Nephron (organoid): ENCODE measurements around the gene TPCN1.

Experiments
- H3K27ac Mint-ChIP-seq, 3 experiments: 2 replicates each; pipeline ENCODE4 v1.8.0; 2020; ENCODE audit warnings: mixed read lengths in 3 of 3, mild to moderate bottlenecking in 2 of 3, moderate library complexity in 1 of 3
- H3K27me3 Mint-ChIP-seq: 2 replicates; pipeline ENCODE4 v1.8.0; 2021; ENCODE audit warnings: low read depth, mild to moderate bottlenecking, moderate library complexity, mixed read lengths
- H3K36me3 Mint-ChIP-seq: 2 replicates; pipeline ENCODE4 v1.8.0; 2020; ENCODE audit warnings: low read depth, mixed read lengths
- H3K4me1 Mint-ChIP-seq: 2 replicates; pipeline ENCODE4 v1.8.0; 2020; ENCODE audit warnings: mixed read lengths
- H3K4me3 Mint-ChIP-seq, 3 experiments: 2 replicates each; pipeline ENCODE4 v1.8.0; 2020; ENCODE audit warnings: mild to moderate bottlenecking in 3 of 3, mixed read lengths in 3 of 3, moderate library complexity in 2 of 3
- H3K9me3 Mint-ChIP-seq: 2 replicates; pipeline ENCODE4 v1.8.0; 2020; ENCODE audit warnings: mixed read lengths
- TF ChIP-seq, protein P1 (sequence below), 3 experiments: fragments of 200-600 bp; sonication (generic); IDR thresholded peaks; one replicate each; pipeline ENCODE4 v1.5.0; 2021; ENCODE audit warnings: antibody characterized with exemption in 3 of 3; ENCODE audit not compliant: unreplicated experiment in 3 of 3

Gene TPCN1

DNA sequence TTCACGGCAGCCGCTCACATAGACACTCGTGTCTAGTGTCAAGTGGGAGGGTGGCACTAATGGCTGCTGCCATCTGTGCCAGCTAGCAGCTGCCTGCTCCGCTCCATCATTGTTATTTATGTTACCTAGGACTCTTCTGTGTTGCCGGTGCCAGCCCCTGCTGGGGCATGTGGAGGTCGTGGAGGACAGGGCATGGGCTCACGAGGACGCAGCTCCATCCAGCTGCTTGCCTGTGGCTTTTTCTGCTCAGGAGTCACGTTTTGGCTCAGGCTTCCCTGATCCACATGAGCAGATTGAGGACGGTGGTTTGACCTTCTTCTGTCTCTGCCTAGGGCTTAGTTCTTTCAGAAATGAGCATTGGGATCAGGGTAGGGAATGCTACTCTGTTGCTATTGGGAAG lies 31.2 kb downstream of the TPCN1 start:
- H3K4me1 Mint-ChIP-seq, result peaks cover 18% of the 10 kb centered on the region
- H3K36me3 Mint-ChIP-seq, result peaks cover 17% of the 10 kb centered on the region
- H3K9me3 Mint-ChIP-seq, result peaks cover 6% of the 10 kb centered on the region
- TF ChIP-seq, protein P1, sequence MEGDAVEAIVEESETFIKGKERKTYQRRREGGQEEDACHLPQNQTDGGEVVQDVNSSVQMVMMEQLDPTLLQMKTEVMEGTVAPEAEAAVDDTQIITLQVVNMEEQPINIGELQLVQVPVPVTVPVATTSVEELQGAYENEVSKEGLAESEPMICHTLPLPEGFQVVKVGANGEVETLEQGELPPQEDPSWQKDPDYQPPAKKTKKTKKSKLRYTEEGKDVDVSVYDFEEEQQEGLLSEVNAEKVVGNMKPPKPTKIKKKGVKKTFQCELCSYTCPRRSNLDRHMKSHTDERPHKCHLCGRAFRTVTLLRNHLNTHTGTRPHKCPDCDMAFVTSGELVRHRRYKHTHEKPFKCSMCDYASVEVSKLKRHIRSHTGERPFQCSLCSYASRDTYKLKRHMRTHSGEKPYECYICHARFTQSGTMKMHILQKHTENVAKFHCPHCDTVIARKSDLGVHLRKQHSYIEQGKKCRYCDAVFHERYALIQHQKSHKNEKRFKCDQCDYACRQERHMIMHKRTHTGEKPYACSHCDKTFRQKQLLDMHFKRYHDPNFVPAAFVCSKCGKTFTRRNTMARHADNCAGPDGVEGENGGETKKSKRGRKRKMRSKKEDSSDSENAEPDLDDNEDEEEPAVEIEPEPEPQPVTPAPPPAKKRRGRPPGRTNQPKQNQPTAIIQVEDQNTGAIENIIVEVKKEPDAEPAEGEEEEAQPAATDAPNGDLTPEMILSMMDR (IDR thresholded peaks at IDR 0.05; ENCODE audit: unreplicated experiment in 3 of 3), result no peak
- H3K27ac Mint-ChIP-seq, result no peak overlapping the region
- H3K4me3 Mint-ChIP-seq, result no peak overlapping the region
- H3K27me3 Mint-ChIP-seq, result peaks cover 8% of the 10 kb centered on the region

DNA sequence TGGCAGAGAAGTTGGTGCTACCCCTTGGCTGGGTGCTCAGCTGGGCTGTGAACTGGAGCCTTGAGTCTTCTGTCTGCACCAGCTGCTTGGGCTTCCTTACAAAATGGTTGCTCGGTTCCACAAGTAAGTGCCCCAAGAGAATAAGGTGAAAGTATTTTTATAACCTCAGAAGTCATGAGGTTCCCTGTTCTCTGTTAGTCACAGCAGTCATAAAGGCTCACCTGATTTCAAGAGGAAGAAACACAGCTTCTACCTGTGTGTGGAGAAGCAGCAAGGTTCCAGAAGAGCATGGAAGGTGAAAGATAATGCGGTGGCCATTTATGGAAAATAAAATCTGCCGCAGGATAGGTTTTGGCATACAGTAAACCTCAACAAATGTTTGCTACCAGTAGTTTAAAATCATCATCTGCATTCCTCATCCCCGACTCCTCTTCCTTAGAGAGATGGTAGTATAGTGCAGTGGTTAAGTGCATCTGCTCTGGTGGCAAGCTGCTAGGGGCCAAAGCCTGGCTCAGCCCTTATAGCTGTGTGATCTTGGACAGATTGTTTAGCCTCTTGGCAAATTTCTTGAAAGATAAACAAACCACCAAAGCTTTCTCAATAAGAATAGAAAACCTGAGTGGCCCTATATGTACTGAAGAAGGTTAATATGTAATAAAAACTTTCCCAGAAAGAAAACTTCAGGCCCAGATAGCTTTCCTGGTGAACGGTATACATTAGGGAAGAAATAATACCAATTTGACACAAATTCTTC lies 32.4 kb downstream of the TPCN1 start:
- TF ChIP-seq, protein P1 (IDR thresholded peaks at IDR 0.05; ENCODE audit: unreplicated experiment in 3 of 3), result no peak
- Mint-ChIP-seq H3K4me3 (no peak overlapping the region), H3K27me3 (peaks cover 8% of the 10 kb centered on the region), H3K36me3 (peaks cover 17% of the 10 kb centered on the region), H3K27ac (no peak overlapping the region), H3K9me3 (peaks cover 6% of the 10 kb centered on the region), H3K4me1 (peaks cover 6% of the 10 kb centered on the region)

DNA sequence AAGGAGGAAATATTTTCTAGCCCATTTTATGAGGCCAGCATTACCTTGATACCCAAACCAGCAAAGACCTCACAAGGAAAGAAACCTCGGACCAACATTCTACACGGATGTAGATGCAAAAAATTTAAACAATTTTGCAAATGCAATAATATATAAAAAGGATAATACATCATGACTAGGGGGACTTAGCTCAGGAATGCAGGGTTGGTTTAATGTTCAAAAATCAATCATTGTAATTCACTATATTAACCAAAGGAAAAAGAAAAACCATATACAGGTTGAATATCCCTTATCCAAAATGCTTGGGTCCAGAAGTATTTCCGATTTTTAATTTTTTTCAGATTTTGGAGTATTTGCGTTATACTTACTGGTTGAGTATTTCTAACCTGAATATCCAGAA lies 33.0 kb downstream of the TPCN1 start:
- Mint-ChIP-seq H3K36me3 (peaks cover 17% of the 10 kb centered on the region), H3K27me3 (peaks cover 8% of the 10 kb centered on the region), H3K27ac (no peak overlapping the region), H3K9me3 (peaks cover 6% of the 10 kb centered on the region), H3K4me1 (peaks cover 4% of the 10 kb centered on the region), H3K4me3 (no peak overlapping the region)
- TF ChIP-seq, protein P1 (IDR thresholded peaks at IDR 0.05; ENCODE audit: unreplicated experiment in 3 of 3), result no peak

DNA sequence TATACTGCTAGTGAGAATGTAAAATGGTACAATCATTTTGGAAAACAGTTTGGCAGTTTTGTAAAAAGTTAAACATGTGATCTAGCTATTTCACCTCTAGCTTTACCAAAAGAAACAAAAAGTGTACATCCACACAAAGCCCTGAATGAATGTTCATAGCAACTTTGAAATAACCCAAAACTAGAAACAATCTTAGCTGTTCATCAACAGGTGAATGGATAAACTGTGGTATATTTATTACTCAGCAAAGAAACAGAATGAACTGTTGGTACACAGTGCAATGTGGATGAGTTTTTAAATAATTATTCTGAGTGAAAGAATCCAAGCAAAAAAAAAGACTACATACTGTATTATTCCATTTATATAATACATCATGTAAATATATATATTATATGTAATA lies 36.3 kb downstream of the TPCN1 start:
- no peaks in the 10 kb centered on the region for H3K27me3 Mint-ChIP-seq
- no peak overlapping the region for H3K4me3 Mint-ChIP-seq
- H3K27ac Mint-ChIP-seq, result no peak overlapping the region

DNA sequence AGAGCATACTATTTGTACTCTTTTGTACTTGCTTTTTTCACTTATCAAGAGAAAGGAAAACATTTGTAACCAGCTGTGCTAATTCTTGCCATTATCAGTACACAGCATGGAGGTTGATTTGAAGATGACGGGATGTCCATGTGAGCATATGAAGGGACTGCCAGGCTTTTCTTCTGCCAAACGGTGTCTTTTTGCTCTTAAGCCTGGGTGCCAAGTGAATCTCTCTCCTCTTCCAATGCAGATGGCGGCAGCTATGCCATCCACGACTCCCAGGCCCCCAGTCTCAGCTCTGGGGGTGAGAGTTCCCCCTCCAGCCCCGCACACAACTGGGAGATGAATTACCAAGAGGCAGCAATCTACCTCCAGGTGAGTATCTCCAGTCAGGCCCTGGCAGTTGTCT lies 38.9 kb downstream of the TPCN1 start:
- Mint-ChIP-seq H3K9me3 (no peaks in the 10 kb centered on the region), H3K27me3 (no peaks in the 10 kb centered on the region), H3K4me1 (peaks cover 29% of the 10 kb centered on the region), H3K27ac (peak overlapping the region; percentile 81 to 90 (median 82)), H3K4me3 (no peak overlapping the region), H3K36me3 (peaks cover 4% of the 10 kb centered on the region)
- TF ChIP-seq, protein P1 (IDR thresholded peaks at IDR 0.05; ENCODE audit: unreplicated experiment in 3 of 3), result no peak

More for the DNA sequence above, 36.3 kb downstream of the TPCN1 start:
- peaks cover 6% of the 10 kb centered on the region for H3K9me3 Mint-ChIP-seq
- TF ChIP-seq, protein P1 (IDR thresholded peaks at IDR 0.05; ENCODE audit: unreplicated experiment in 3 of 3), result no peak
- H3K4me1 Mint-ChIP-seq, result peaks cover 25% of the 10 kb centered on the region
- peaks cover 17% of the 10 kb centered on the region for H3K36me3 Mint-ChIP-seq
